Caco-2 (cell line): ENCODE measurements around the gene TNFAIP3. TPM values are rescaled to one million over a fixed set of nuclear protein-coding genes. Genes with fewer than 3 reads are reported as not detected.

ENCODE experiments used
- BruUV-seq: library from RNA; stranded (reverse); fragments of 400-500 nt; replicated peaks from 2 replicates; lab custom pipeline; 2021; lab: Mats Ljungman, UMichigan
- CTCF ChIA-PET: fragments of 300-600 bp; sonication (Branson Sonifier 250); formaldehyde crosslinking; loops from one replicate; lab custom pipeline; 2022; ENCODE audit warnings: antibody characterized with exemption; lab: Charles Lee
- POLR2A ChIA-PET: fragments of 300-600 bp; sonication (Branson Sonifier 250); formaldehyde crosslinking; loops from one replicate; lab custom pipeline; 2022; ENCODE audit warnings: antibody characterized with exemption; lab: Charles Lee
- DNase-seq, 2 experiments: peaks; one replicate each; pipeline versions ENCODE4 v3.0.0 to v3.0.0-alpha.2; 2020 to 2022
- H3K27me3 ChIP-seq: replicated peaks from 2 replicates; pipeline ENCODE4 v1.6.0; 2011; ENCODE audit warnings: low read length; ENCODE audit not compliant: control insufficient read depth, insufficient read depth
- H3K36me3 ChIP-seq: 2 replicates; pipeline ENCODE4 v1.5.1; 2011; ENCODE audit warnings: low read length; ENCODE audit not compliant: control insufficient read depth, insufficient read depth
- H3K4me1 ChIP-seq: fragments of 250-450 bp; sonication (Bioruptor Pico); 2 replicates; pipeline ENCODE4 v1.5.1; 2020; ENCODE audit warnings: mild to moderate bottlenecking
- H3K4me3 ChIP-seq: 2 replicates; pipeline ENCODE4 v1.5.1; 2011; ENCODE audit warnings: low read depth, mild to moderate bottlenecking, control low read depth, low read length
- H3K9me3 ChIP-seq: fragments of 250-450 bp; sonication (Bioruptor Pico); 2 replicates; pipeline ENCODE4 v1.5.1; 2020; ENCODE audit warnings: mild to moderate bottlenecking, moderate library complexity
- H3K27ac Mint-ChIP-seq: one replicate; pipeline ENCODE4 v1.8.0; 2022; ENCODE audit warnings: mixed read lengths; ENCODE audit not compliant: unreplicated experiment
- H3K27me3 Mint-ChIP-seq: one replicate; pipeline ENCODE4 v1.8.0; 2022; ENCODE audit warnings: mixed read lengths; ENCODE audit not compliant: insufficient read depth, unreplicated experiment
- H3K36me3 Mint-ChIP-seq: one replicate; pipeline ENCODE4 v1.8.0; 2022; ENCODE audit warnings: mild to moderate bottlenecking, mixed read lengths; ENCODE audit not compliant: insufficient read depth, unreplicated experiment
- H3K4me1 Mint-ChIP-seq: one replicate; pipeline ENCODE4 v1.8.0; 2022; ENCODE audit warnings: low read depth, mixed read lengths; ENCODE audit not compliant: unreplicated experiment
- H3K4me3 Mint-ChIP-seq: one replicate; pipeline ENCODE4 v1.8.0; 2022; ENCODE audit warnings: mild to moderate bottlenecking, moderate library complexity, mixed read lengths; ENCODE audit not compliant: unreplicated experiment
- H3K9me3 Mint-ChIP-seq: one replicate; pipeline ENCODE4 v1.8.0; 2022; ENCODE audit warnings: mixed read lengths; ENCODE audit not compliant: unreplicated experiment
- CTCF ChIP-seq, 2 experiments: fragments of 200-600 bp in 1 of 2; IDR thresholded peaks; 1 replicate in 1 of 2; 2 replicates in 1 of 2; pipeline versions ENCODE4 v1.5.1 to v1.8.0; 2011 to 2022; ENCODE audit warnings: antibody characterized with exemption in 1 of 2, control low read depth in 1 of 2, inconsistent platforms in 1 of 2, low read depth in 1 of 2, low read length in 1 of 2, mild to moderate bottlenecking in 1 of 2, moderate library complexity in 1 of 2; ENCODE audit not compliant: insufficient read depth in 1 of 2, severe bottlenecking in 1 of 2, unreplicated experiment in 1 of 2
- intact Hi-C: fragments of 100-400 bp; cut with micrococcal nuclease; formaldehyde crosslinking; loops from one replicate; pipeline ENCODE4 v1.10.0; 2022; ENCODE audit not compliant: unreplicated experiment
- total RNA-seq: library from RNA; stranded (reverse); gene quantifications from 2 replicates; pipeline ENCODE4 v1.2.3, GENCODE V29; 2022

Gene TNFAIP3
- total RNA-seq, 1 experiment from 2014 or later, result 45.7 TPM

DNA sequence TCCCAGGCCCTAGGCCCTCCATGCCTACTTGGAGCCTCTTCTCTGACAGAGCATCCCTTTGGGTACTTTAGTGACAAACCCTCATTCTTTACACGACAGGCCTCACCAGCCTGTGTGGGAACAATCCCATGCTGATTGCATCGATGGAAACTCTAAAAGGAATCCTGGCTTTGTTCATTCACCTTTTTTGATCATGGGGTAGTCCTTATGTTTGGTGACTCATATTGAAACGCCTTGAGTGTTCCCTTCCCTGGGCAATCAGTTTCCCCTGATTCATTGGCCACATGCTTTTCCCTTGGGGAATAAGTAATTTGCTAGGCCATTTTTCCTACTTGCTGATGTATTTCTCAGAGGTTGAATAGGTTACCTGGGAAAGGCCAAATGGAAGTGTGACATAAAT lies 14.7 kb upstream of the TNFAIP3 start:
- H3K4me3 ChIP-seq, result no peak overlapping the region
- H3K4me1 ChIP-seq, result peaks cover 24% of the 10 kb centered on the region
- TF ChIP-seq CTCF (IDR thresholded peaks at IDR 0.05; ENCODE audit: insufficient read depth in 1 of 2, low read depth in 1 of 2, low read length in 1 of 2, severe bottlenecking in 1 of 2, unreplicated experiment in 1 of 2), result no peak
- no peaks in the 10 kb centered on the region for H3K9me3 ChIP-seq
- ChIA-PET POLR2A (no interaction called here), CTCF (no interaction called here)
- Mint-ChIP-seq H3K36me3 (no peaks in the 10 kb centered on the region), H3K4me3 (no peak overlapping the region), H3K9me3 (no peaks in the 10 kb centered on the region), H3K4me1 (no peaks in the 10 kb centered on the region), H3K27ac (no peak overlapping the region), H3K27me3 (no peaks in the 10 kb centered on the region)
- H3K27me3 ChIP-seq, result no peaks in the 10 kb centered on the region
- no peaks in the 10 kb centered on the region for H3K36me3 ChIP-seq
- BruUV-seq, result no TSS peak
- intact Hi-C loops, result no loop called here
- no peak for DNase-seq

DNA sequence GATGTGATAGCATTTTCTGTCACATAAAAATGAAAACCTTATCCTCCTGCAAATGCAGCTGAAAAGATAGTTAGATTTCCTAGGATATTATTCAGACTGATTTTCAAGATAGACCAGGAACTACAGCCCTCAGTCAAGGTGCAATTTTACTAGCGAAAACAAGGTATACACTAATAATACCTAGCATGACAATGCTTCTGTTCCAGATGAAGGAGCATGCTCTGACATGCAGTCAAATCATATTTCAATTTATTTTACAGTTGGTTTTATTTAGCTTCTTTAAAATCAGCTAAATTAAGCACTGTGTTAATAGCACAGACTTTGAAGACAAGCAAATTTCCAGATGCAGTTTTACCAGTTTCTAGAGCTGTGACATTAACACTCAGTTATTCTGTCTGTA lies 14.2 kb upstream of the TNFAIP3 start:
- ChIA-PET CTCF (interaction anchor here (0.8 kb wide), 1 partner anchor 40 kb away, joined by 3 read pairs; no protein-coding TSS in a partner anchor), POLR2A (no interaction called here)
- H3K27ac Mint-ChIP-seq, result no peak overlapping the region
- no peaks in the 10 kb centered on the region for H3K9me3 ChIP-seq
- intact Hi-C loops, result no loop called here
- no peak overlapping the region for H3K4me3 ChIP-seq
- H3K4me1 Mint-ChIP-seq, result no peaks in the 10 kb centered on the region
- peaks cover 21% of the 10 kb centered on the region for H3K4me1 ChIP-seq
- no peaks in the 10 kb centered on the region for H3K9me3 Mint-ChIP-seq
- no peaks in the 10 kb centered on the region for H3K27me3 ChIP-seq
- H3K27me3 Mint-ChIP-seq, result no peaks in the 10 kb centered on the region
- no peak for DNase-seq
- no TSS peak for BruUV-seq
- no peaks in the 10 kb centered on the region for H3K36me3 Mint-ChIP-seq
- H3K36me3 ChIP-seq, result no peaks in the 10 kb centered on the region
- no peak for TF ChIP-seq CTCF (IDR thresholded peaks at IDR 0.05; ENCODE audit: insufficient read depth in 1 of 2, low read depth in 1 of 2, low read length in 1 of 2, severe bottlenecking in 1 of 2, unreplicated experiment in 1 of 2)
- no peak overlapping the region for H3K4me3 Mint-ChIP-seq

GRCh38 chr6:137853569-137854213 lies 13.4 kb upstream of the TNFAIP3 start:
- no TSS peak for BruUV-seq
- no peak for DNase-seq

More at GRCh38 chr6:137853569-137854213, 13.4 kb upstream of the TNFAIP3 start:
- no peaks in the 10 kb centered on the region for H3K36me3 Mint-ChIP-seq
- H3K36me3 ChIP-seq, result no peaks in the 10 kb centered on the region
- peaks cover 12% of the 10 kb centered on the region for H3K4me1 ChIP-seq
- no peaks in the 10 kb centered on the region for H3K9me3 Mint-ChIP-seq
- H3K27me3 Mint-ChIP-seq, result no peaks in the 10 kb centered on the region
- no peaks in the 10 kb centered on the region for H3K27me3 ChIP-seq
- ChIA-PET CTCF (interaction anchor here (0.8 kb wide), 1 partner anchor 41 kb away, joined by 3 read pairs; no protein-coding TSS in a partner anchor), POLR2A (no interaction called here)
- H3K4me3 Mint-ChIP-seq, result no peak overlapping the region
- no peaks in the 10 kb centered on the region for H3K9me3 ChIP-seq
- H3K4me3 ChIP-seq, result no peak overlapping the region
- no peak for TF ChIP-seq CTCF (IDR thresholded peaks at IDR 0.05; ENCODE audit: insufficient read depth in 1 of 2, low read depth in 1 of 2, low read length in 1 of 2, severe bottlenecking in 1 of 2, unreplicated experiment in 1 of 2)
- intact Hi-C loops, result no loop called here
- H3K4me1 Mint-ChIP-seq, result no peaks in the 10 kb centered on the region
- no peak overlapping the region for H3K27ac Mint-ChIP-seq
